ENCODE results near the gene COL4A2.

DNA sequence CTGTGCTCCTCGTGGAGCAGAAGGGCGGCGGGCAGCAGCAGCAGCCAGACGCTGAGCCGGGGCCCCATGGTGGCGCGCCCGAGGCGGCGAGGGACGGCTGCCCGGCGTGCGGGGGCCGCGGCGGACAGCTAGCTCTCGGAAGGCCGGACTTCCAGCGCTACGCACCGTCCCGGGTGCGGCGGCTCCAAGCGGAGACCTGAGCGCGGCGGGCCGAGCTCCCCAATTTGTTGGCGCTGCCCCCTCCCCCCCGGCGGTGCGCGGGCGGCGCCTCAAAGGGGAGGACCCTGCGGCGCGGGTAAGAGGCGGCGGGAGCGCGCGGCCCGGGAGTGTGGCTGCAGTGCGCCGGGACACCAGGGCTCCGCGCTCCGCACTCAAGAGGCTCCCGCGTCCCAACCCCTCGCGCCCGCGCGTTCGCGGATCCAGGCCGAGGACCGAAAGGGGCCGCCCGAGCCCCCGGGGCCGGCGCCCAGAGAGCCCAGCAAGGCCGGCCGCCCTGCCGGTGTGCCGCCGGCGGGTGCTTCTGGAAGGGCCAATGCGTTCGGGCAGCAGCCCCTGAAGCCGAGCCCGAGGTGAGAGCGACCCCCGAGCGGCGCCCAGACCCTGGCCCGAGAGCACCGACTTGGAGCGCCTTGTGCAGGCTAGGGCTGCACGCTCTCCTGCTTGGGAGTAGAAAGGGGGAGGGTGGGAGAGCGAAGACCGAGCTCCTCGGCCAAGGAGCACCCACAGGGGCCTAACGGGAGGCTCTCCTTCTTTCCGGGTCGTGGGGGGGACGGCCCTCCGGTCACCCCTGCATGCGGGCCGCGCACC lies at the start of gene COL4A2, which contains the start of gene COL4A1:
- TF ChIP-seq CTCF (IDR thresholded peaks at IDR 0.05) = no peak
- peak in 1 of 2 donors; percentile 34 for TF ChIP-seq POLR2AphosphoS5 (IDR thresholded peaks at IDR 0.05; ENCODE audit: insufficient read depth in 1 of 2, low read depth in 1 of 2)

All from vagina (tissue), 2 donors.